ENCODE data around the gene NFE2.

NFE2 gene

GRCh38 chr12:54258201-54258681, 42.6 kb downstream of the NFE2 start:
- Histone ChIP-seq H3K4me1 (ENCODE audit: control insufficient read depth, insufficient read depth, low read length) (peaks cover 30% of the 10 kb centered on the region), H3K4me3 (ENCODE audit: low read depth, low read length) (peak overlapping the region; percentile 45), H3K9me3 (ENCODE audit: control insufficient read depth, insufficient read depth, low read depth, low read length) (no peaks in the 10 kb centered on the region), H3K27ac (ENCODE audit: extremely low read depth, low read depth, low read length) (peak overlapping the region; percentile 66; the same call in 1 of the 2 replicates), H3K36me3 (ENCODE audit: control insufficient read depth in 2 of 2, insufficient read depth in 1 of 2, low read length in 2 of 2) (peaks cover 26 to 36% of the 10 kb centered on the region in 2 experiments; a peak in 2 of 3 replicates)
- ChIA-PET POLR2A (interaction anchor here (0.7 to 7.8 kb wide), 7 partner anchors 11 to 258 kb away, joined by 3 to 113 read pairs (median 4); partner anchors contain the start of genes CBX5, HNRNPA1 and HOXC9), CTCF (interaction anchor here (0.7 to 3.4 kb wide), 11 partner anchors 18 to 112 kb away, joined by 3 to 11 read pairs (median 6); partner anchors contain the start of gene COPZ1)
- TF ChIP-seq ZNF518A (tag by site-specific recombination; conservative IDR thresholded peaks at IDR 0.05; ENCODE audit: low read depth) (no peak), GLIS1 (tag by site-specific recombination; IDR thresholded peaks at IDR 0.05) (peak; percentile 50; the same call in 1 of the 2 replicates), ZBTB20 (tag by site-specific recombination; IDR thresholded peaks at IDR 0.05) (peak; percentile 77)

- ChIA-PET POLR2A (interaction anchor here (0.7 to 7.8 kb wide), 2 partner anchors 23 to 32 kb away, joined by 3 to 113 read pairs; partner anchors contain the start of genes CBX5 and HNRNPA1), CTCF (interaction anchor here (2.0 kb wide), 1 partner anchor 29 kb away, joined by 8 read pairs; no protein-coding TSS in a partner anchor)
- Histone ChIP-seq H3K4me3 (ENCODE audit: low read depth, low read length) (no peak overlapping the region), H3K4me1 (ENCODE audit: control insufficient read depth, insufficient read depth, low read length) (peaks cover 24% of the 10 kb centered on the region), H3K27ac (ENCODE audit: extremely low read depth, low read depth, low read length) (no peak overlapping the region), H3K36me3 (ENCODE audit: control insufficient read depth in 2 of 2, insufficient read depth in 1 of 2, low read length in 2 of 2) (peaks cover 35 to 36% of the 10 kb centered on the region in 2 experiments; a peak in 2 of 3 replicates), H3K9me3 (ENCODE audit: control insufficient read depth, insufficient read depth, low read depth, low read length) (no peaks in the 10 kb centered on the region)
- TF ChIP-seq WT1 (tag by site-specific recombination; IDR thresholded peaks at IDR 0.05) = no peak
- TF ChIP-seq HOXD13 (CRISPR knock-in tag; IDR thresholded peaks at IDR 0.05; ENCODE audit: borderline replicate concordance) = no peak
- TF ChIP-seq ZNF747 (tag by site-specific recombination; IDR thresholded peaks at IDR 0.05) = no peak
Observed at GRCh38 chr12:54257332-54257731, 43.5 kb downstream of the NFE2 start.

- POLR2A ChIA-PET = interaction anchor here (1.0 to 3.1 kb wide), 2 partner anchors 27 to 28 kb away, joined by 3 to 52 read pairs; partner anchors contain the start of genes CBX5 and HNRNPA1
- no peak overlapping the region for H3K4me3 ChIP-seq (ENCODE audit: low read depth, low read length)
- TF ChIP-seq ZXDB (tag by site-specific recombination; IDR thresholded peaks at IDR 0.05) (0 out of 2 replicates have a peak, but pooled peaks have one; percentile 24), PRDM10 (tag by site-specific recombination; IDR thresholded peaks at IDR 0.05) (peak; percentile 19; the same call in 1 of the 2 replicates), ZNF664 (tag by site-specific recombination; IDR thresholded peaks at IDR 0.05) (peak; percentile 68; the same call in 1 of the 2 replicates), PRDM6 (tag by site-specific recombination; IDR thresholded peaks at IDR 0.05) (no peak), ZBTB6 (tag by site-specific recombination; IDR thresholded peaks at IDR 0.05) (no peak), ZNF629 (tag by site-specific recombination; IDR thresholded peaks at IDR 0.05) (0 out of 2 replicates have a peak, but pooled peaks have one; percentile 24), SCRT1 (tag by site-specific recombination; IDR thresholded peaks at IDR 0.05; ENCODE audit: borderline replicate concordance) (0 out of 2 replicates have a peak, but pooled peaks have one; percentile 11), ZBTB8A (tag by site-specific recombination; IDR thresholded peaks at IDR 0.05) (0 out of 2 replicates have a peak, but pooled peaks have one; percentile 28)
- H3K36me3 ChIP-seq (ENCODE audit: control insufficient read depth in 2 of 2, insufficient read depth in 1 of 2, low read length in 2 of 2) = peaks cover 59 to 65% of the 10 kb centered on the region in 2 experiments
- H3K4me1 ChIP-seq (ENCODE audit: control insufficient read depth, insufficient read depth, low read length) = 0 out of 2 replicates have a peak, but pooled peaks cover 1% of the 10 kb centered on the region
- CTCF ChIA-PET = interaction anchor here (1.0 to 4.0 kb wide), 4 partner anchors 14 to 38 kb away, joined by 5 to 61 read pairs (median 23); partner anchors contain the start of genes CBX5 and HNRNPA1
- no peak overlapping the region for H3K27ac ChIP-seq (ENCODE audit: extremely low read depth, low read depth, low read length)
- no peaks in the 10 kb centered on the region for H3K9me3 ChIP-seq (ENCODE audit: control insufficient read depth, insufficient read depth, low read depth, low read length)
Observed at GRCh38 chr12:54253240-54253639, 47.6 kb downstream of the NFE2 start.

All from HEK293 (cell line).